KOPT-K1 (cell line): ENCODE data around the gene TAX1BP1.

ENCODE experiments used
- H3K27ac ChIP-seq: fragments of 200-600 bp; sonication (generic); 2 replicates; pipeline ENCODE4 v1.5.1; 2016; ENCODE audit warnings: antibody characterized with exemption, mild to moderate bottlenecking, low read depth, low read length; ENCODE audit not compliant: poor library complexity, severe bottlenecking
- H3K36me3 ChIP-seq: fragments of 200-600 bp; sonication (generic); 2 replicates; pipeline ENCODE4 v1.5.1; 2017; ENCODE audit warnings: antibody characterized with exemption, mild to moderate bottlenecking, low read length, moderate library complexity; ENCODE audit not compliant: insufficient read depth
- H3K9me3 ChIP-seq: fragments of 200-600 bp; sonication (generic); 2 replicates; pipeline ENCODE4 v1.5.1; 2017; ENCODE audit warnings: antibody characterized with exemption, low read length, mild to moderate bottlenecking; ENCODE audit not compliant: insufficient read depth, poor library complexity, severe bottlenecking

Gene TAX1BP1

GRCh38 chr7:27784399-27785053, 44.6 kb downstream of the TAX1BP1 start:
- Histone ChIP-seq H3K27ac (no peak overlapping the region), H3K9me3 (no peaks in the 10 kb centered on the region), H3K36me3 (peaks cover 39% of the 10 kb centered on the region)

DNA sequence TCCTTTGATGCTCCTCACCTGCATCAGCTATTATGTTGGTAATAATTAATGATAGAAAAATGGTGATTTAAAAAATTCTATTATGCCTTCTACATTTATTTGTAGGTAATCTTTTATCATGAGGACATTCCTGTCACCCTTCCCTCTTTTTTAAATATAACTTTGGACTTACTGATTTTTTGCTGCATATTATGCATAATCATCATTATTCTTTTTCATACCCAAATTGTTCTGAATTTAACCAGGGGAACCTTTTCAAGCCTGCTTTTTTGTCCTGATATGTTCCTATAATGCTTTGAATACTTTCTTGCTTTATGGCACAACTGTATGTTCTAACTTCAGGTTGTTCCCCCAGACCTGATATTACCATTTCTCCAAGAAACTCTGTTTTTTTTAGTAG, 48.5 kb downstream of the TAX1BP1 start:
- Histone ChIP-seq H3K27ac (no peak overlapping the region), H3K9me3 (no peaks in the 10 kb centered on the region), H3K36me3 (peaks cover 58% of the 10 kb centered on the region)

DNA sequence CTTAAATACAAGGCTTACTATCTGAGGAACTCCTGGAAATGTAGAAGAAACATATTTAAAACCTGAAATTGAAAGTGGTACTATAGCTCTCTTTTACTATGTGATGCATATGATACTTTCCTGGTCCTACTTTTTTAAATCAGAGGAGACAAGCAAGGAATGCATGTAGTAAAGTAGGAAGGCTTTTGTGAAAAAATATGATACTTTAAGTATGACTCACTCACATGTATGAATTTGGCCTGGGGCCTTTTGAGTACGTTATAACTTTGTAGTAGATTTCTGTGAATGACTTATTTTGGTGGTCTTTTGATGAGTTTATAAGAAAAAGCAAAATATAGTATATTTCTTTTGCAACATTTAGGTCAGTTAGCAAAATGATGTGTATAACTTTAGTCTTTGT, 53.8 kb downstream of the TAX1BP1 start:
- no peak overlapping the region for H3K27ac ChIP-seq
- peaks cover 53% of the 10 kb centered on the region for H3K36me3 ChIP-seq
- no peaks in the 10 kb centered on the region for H3K9me3 ChIP-seq

- no peaks in the 10 kb centered on the region for H3K9me3 ChIP-seq
- no peak overlapping the region for H3K27ac ChIP-seq
- peaks cover 50% of the 10 kb centered on the region for H3K36me3 ChIP-seq
These were observed 56.0 kb downstream of the TAX1BP1 start for GRCh38 chr7:27795977-27796376.

DNA sequence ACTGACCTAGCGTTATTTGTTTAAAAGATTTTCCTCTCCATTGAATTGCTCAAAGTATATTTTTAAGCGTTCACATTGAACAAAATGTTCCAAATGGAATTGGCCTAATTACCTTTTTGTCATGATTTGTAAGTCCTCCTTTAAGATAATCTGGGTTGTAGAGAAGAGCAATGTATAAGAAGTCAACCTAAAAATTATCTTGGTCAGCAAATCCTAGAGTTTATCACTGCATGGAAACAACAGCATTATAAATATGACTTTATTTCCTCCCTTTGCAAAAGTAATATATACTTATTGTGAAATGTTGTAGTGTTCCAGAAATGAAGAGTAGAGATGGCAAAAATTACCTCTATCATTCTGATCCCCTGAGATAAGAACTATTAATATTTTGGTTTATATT, 59.2 kb downstream of the TAX1BP1 start:
- H3K9me3 ChIP-seq, result no peaks in the 10 kb centered on the region
- no peak overlapping the region for H3K27ac ChIP-seq
- peaks cover 31% of the 10 kb centered on the region for H3K36me3 ChIP-seq

- Histone ChIP-seq H3K27ac (no peak overlapping the region), H3K9me3 (no peaks in the 10 kb centered on the region), H3K36me3 (peaks cover 14% of the 10 kb centered on the region)
These were observed 63.0 kb downstream of the TAX1BP1 start for GRCh38 chr7:27802999-27803398.

- Histone ChIP-seq H3K36me3 (peaks cover 14% of the 10 kb centered on the region), H3K27ac (no peak overlapping the region), H3K9me3 (no peaks in the 10 kb centered on the region)
These were observed 64.2 kb downstream of the TAX1BP1 start for GRCh38 chr7:27804139-27804538.

- Histone ChIP-seq H3K27ac (no peak overlapping the region), H3K36me3 (peaks cover 20% of the 10 kb centered on the region), H3K9me3 (no peaks in the 10 kb centered on the region)
These were observed 68.7 kb downstream of the TAX1BP1 start for GRCh38 chr7:27808626-27809025.

- Histone ChIP-seq H3K9me3 (no peaks in the 10 kb centered on the region), H3K36me3 (peaks cover 20% of the 10 kb centered on the region), H3K27ac (no peak overlapping the region)
These were observed 70.2 kb downstream of the TAX1BP1 start for GRCh38 chr7:27810186-27810585.

GRCh38 chr7:27812706-27813105, 72.7 kb downstream of the TAX1BP1 start:
- Histone ChIP-seq H3K36me3 (peaks cover 30% of the 10 kb centered on the region), H3K27ac (no peak overlapping the region), H3K9me3 (no peaks in the 10 kb centered on the region)

- Histone ChIP-seq H3K9me3 (no peaks in the 10 kb centered on the region), H3K27ac (no peak overlapping the region), H3K36me3 (peaks cover 23% of the 10 kb centered on the region)
These were observed 82.3 kb downstream of the TAX1BP1 start for GRCh38 chr7:27822245-27822644.

DNA sequence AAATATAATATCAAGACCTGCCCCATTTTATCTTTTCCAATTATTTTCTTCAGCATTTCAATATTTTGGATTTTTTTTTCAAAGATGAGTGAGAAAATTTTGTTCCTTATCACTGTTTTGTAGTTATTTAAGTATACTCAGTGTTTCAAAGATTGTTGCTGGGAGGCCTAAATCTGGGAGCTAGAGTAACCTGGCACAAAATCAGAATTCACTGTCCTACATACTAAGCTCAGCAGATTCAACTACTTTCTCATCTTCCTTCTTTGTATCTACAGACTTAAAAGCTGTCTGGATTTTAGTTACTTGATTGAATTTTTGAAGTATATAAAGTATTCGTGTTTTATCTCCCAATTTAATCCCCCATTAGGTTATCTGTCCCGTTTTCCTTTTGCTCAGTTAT, 85.9 kb downstream of the TAX1BP1 start:
- no peak overlapping the region for H3K27ac ChIP-seq
- peaks cover 16% of the 10 kb centered on the region for H3K36me3 ChIP-seq
- no peaks in the 10 kb centered on the region for H3K9me3 ChIP-seq

DNA sequence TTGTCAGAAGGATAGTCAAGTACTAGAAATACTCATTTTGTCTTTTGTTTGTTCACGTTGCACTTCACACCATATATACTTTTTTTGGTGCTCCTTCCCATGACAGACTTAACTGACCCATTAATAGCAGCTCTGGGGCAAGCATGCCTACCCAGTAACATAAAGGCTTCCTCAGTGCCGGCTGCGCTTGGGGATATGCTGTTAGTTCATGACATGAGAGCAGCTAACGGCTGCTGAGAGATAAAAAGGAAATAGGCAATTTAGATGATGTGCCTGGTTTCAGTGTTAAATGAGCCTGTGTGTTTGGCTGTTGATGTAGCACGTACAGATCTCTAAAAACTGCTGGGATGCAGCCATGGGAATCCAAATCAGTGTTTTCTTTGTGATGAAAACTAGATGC, 86.4 kb downstream of the TAX1BP1 start:
- no peak overlapping the region for H3K27ac ChIP-seq
- peaks cover 16% of the 10 kb centered on the region for H3K36me3 ChIP-seq

DNA sequence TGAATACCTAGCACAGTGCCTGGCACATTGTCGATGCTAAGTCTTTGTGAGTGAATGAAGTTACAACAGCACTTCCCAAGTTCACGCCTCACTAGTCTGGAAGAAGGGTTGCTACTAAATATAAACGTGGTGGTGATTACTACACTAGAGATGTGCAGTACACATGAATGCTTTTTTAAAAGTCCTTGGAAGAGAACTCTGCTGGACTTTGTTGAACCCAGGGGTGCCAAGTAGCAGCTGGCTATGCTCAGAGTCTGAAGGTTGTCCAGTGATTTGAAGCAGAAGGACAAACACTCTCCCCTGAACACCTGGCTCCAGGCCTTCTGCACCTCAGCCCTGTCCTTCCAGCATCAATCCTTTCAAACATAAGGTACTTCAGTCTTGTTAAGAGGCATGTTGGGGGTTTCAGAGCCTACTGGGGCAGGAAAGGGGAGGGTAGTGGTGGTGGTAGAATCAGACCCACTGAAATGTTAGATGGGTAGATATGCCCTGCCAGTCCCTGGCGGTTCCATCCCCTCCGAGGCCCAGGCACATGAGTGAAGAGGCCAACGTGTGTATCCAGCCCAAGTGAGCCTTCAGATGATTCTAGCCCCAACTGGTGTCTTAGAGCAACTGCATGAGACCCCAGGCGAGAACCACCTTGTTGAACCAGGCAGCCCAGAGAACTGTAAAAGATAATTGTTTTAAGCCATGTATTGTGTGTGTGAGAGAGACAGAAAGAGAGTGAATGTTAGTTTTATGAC, 94.4 kb downstream of the TAX1BP1 start:
- Histone ChIP-seq H3K36me3 (no peaks in the 10 kb centered on the region), H3K9me3 (no peaks in the 10 kb centered on the region), H3K27ac (no peak overlapping the region)

More for the DNA sequence above, 86.4 kb downstream of the TAX1BP1 start:
- H3K9me3 ChIP-seq, result no peaks in the 10 kb centered on the region

DNA sequence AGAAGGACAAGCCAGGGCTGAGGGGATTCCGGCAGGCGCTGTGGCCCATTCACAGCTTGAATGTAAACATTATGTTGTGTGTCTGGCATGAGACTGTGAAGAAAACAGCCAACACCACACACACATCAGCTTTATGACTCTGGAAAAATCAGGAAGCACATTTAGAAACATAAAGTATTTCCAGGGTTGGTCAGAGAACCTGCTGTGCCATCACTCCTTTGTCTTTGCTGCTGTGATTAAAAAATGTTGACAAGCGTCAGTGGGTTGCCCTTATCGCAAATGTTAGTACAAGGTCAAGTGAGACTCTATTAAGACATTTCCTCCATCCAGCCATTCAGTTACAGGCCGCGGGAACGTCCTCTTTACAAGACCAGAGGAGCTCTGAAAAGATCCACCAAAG, 95.4 kb downstream of the TAX1BP1 start:
- Histone ChIP-seq H3K9me3 (no peaks in the 10 kb centered on the region), H3K27ac (no peak overlapping the region), H3K36me3 (no peaks in the 10 kb centered on the region)

DNA sequence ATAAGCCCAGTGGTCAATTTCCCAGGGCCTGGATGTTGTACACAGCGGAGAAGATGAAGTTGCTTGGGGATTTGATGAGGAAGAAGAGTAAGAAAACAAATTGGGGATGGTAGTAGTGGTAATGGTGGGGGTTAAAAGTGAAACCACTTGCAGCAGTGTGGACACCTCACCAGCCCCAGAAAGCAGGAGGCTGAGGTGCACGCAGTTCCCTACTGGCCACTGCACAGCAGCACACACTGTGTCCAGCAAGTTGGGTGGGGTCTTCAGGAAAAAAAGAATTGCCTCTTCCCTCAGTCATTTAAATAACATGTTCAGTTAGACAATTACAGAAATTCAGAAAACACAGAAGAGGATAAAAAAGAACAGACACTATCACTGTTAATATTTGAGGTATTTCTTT, 96.6 kb downstream of the TAX1BP1 start:
- Histone ChIP-seq H3K36me3 (no peaks in the 10 kb centered on the region), H3K9me3 (no peaks in the 10 kb centered on the region), H3K27ac (no peak overlapping the region)
